Cardiac fibroblast (primary cell): Measurements from ENCODE around the gene FOXP4.

Experiments used
- DNase-seq, 2 donors: peaks; one replicate each; pipeline versions ENCODE4 v3.0.0 to v3.0.0-alpha.2; 2010; ENCODE audit warnings: low read depth in 2 of 2
- H3K4me3 ChIP-seq, 2 donors: replicated peaks in 1 of 2; 1 replicate in 1 of 2; 2 replicates in 1 of 2; pipeline ENCODE4 v1.5.1; 2011; ENCODE audit warnings: low read depth in 2 of 2, low read length in 2 of 2, mild to moderate bottlenecking in 2 of 2, moderate library complexity in 1 of 2
- CTCF ChIP-seq: IDR thresholded peaks from one replicate; pipeline ENCODE4 v1.5.1; 2011; ENCODE audit warnings: low read depth, mild to moderate bottlenecking, low read length, inconsistent platforms

FOXP4 gene

GRCh38 chr6:41502917-41503671, 43.1 kb upstream of the FOXP4 start:
- no peak for TF ChIP-seq CTCF
- no peak for DNase-seq
- H3K4me3 ChIP-seq: no peak overlapping the region

GRCh38 chr6:41503827-41504465, 42.2 kb upstream of the FOXP4 start:
- DNase-seq: peak; percentile 23 to 47
- peak overlapping the region; percentile 13 to 26 for H3K4me3 ChIP-seq

GRCh38 chr6:41504466-41505121, 41.6 kb upstream of the FOXP4 start:
- TF ChIP-seq CTCF: no peak
- peak in 1 of 2 donors; percentile 28 for DNase-seq
- H3K4me3 ChIP-seq: peak overlapping the region in 1 of 2 donors; percentile 36

More at GRCh38 chr6:41503827-41504465, 42.2 kb upstream of the FOXP4 start:
- TF ChIP-seq CTCF: no peak

GRCh38 chr6:41505122-41506049, 40.8 kb upstream of the FOXP4 start:
- DNase-seq: peak; percentile 63 to 77
- peak overlapping the region; percentile 23 to 36 for H3K4me3 ChIP-seq
- TF ChIP-seq CTCF: no peak

- no peak for DNase-seq
- H3K4me3 ChIP-seq: no peak overlapping the region
- TF ChIP-seq CTCF: no peak
Measured at GRCh38 chr6:41508479-41508878, 37.7 kb upstream of the FOXP4 start.

GRCh38 chr6:41509580-41509979, 36.6 kb upstream of the FOXP4 start:
- no peak for TF ChIP-seq CTCF
- DNase-seq: no peak
- H3K4me3 ChIP-seq: no peak overlapping the region
